Measurements from ENCODE around the gene PREX1.
"Not testable (repeated sequence)": the region's sequence is repeated elsewhere in the genome, so short reads cannot be mapped to it uniquely, and the experiment has no call there.

PREX1 gene

GRCh38 chr20:48845721-48846306 is 18.0 kb upstream of the PREX1 start:
- DNase-seq = no peak

- no peak for DNase-seq
These were observed 17.2 kb upstream of the PREX1 start for GRCh38 chr20:48844996-48845395.

- not testable (repeated sequence) for DNase-seq
These were observed 16.1 kb upstream of the PREX1 start for GRCh38 chr20:48843896-48844295.

GRCh38 chr20:48843057-48843806 is 15.4 kb upstream of the PREX1 start:
- no peak for DNase-seq

GRCh38 chr20:48841875-48842529 is 14.2 kb upstream of the PREX1 start:
- DNase-seq = no peak

- DNase-seq = no peak
These were observed 13.5 kb upstream of the PREX1 start for GRCh38 chr20:48841196-48841874.

GRCh38 chr20:48839154-48839917 is 11.5 kb upstream of the PREX1 start:
- no peak for DNase-seq

GRCh38 chr20:48837014-48837413 is 9.2 kb upstream of the PREX1 start:
- no peak for DNase-seq

GRCh38 chr20:48835390-48835789 is 7.6 kb upstream of the PREX1 start:
- no peak for DNase-seq

GRCh38 chr20:48834278-48834677 is 6.5 kb upstream of the PREX1 start:
- DNase-seq = no peak

GRCh38 chr20:48832405-48832730 is 4.6 kb upstream of the PREX1 start:
- DNase-seq = no peak

- DNase-seq = no peak
These were observed 4.1 kb upstream of the PREX1 start for GRCh38 chr20:48831718-48832404.

- no peak for DNase-seq
These were observed 3.1 kb upstream of the PREX1 start for GRCh38 chr20:48830826-48831318.

GRCh38 chr20:48829940-48830339 is 2.1 kb upstream of the PREX1 start:
- no peak for DNase-seq

- DNase-seq = no peak
These were observed 1.1 kb upstream of the PREX1 start for GRCh38 chr20:48828734-48829460.

GRCh38 chr20:48826883-48827771 is 672 bp downstream of the PREX1 start:
- no peak for DNase-seq

GRCh38 chr20:48826480-48826879 is 1.3 kb downstream of the PREX1 start:
- DNase-seq = not testable (repeated sequence)

GRCh38 chr20:48826069-48826468 is 1.7 kb downstream of the PREX1 start:
- no peak for DNase-seq

GRCh38 chr20:48825566-48825920 is 2.3 kb downstream of the PREX1 start:
- DNase-seq = no peak

- DNase-seq = no peak
These were observed 2.8 kb downstream of the PREX1 start for GRCh38 chr20:48824830-48825565.
